ENCODE data around the gene CCDC66. TPM values are rescaled to one million over a fixed set of nuclear protein-coding genes. Genes with fewer than 3 reads are reported as not detected.

The CCDC66 gene
- total and polyA plus RNA-seq, 2 experiments from 2014 or later = 26.9 to 50.3 TPM

GRCh38 chr3:56645407-56645806 is 88.4 kb downstream of the CCDC66 start:
- no peak overlapping the region for H2AFZ ChIP-seq
- H3K79me2 ChIP-seq (replicated peaks; ENCODE audit: insufficient read depth) = peaks cover 9% of the 10 kb centered on the region; the same call in 1 of the 2 replicates
- no peaks in the 10 kb centered on the region for H3F3A ChIP-seq (replicated peaks; ENCODE audit: low read depth)
- H3K4me1 ChIP-seq (ENCODE audit: insufficient read depth) = no peaks in the 10 kb centered on the region
- peaks cover 5% of the 10 kb centered on the region for H3K36me3 ChIP-seq (ENCODE audit: insufficient read depth)
- ATAC-seq = no peak
- no peak for DNase-seq (ENCODE audit: low spot score)
- H3K4me2 ChIP-seq = no peak overlapping the region
- H3K36me3 Mint-ChIP-seq (ENCODE audit: low read depth) = peaks cover 18% of the 10 kb centered on the region; the same call in 2 of the 3 replicates
- no peak overlapping the region for H3K27ac ChIP-seq (ENCODE audit: low read depth)
- no peaks in the 10 kb centered on the region for H3K4me1 Mint-ChIP-seq
- H3K27me3 ChIP-seq (ENCODE audit: insufficient read depth) = no peaks in the 10 kb centered on the region
- TF ChIP-seq CTCF (conservative IDR thresholded peaks at IDR 0.05; ENCODE audit: low read depth in 2 of 2) = no peak
- no peak for TF ChIP-seq JUNB (IDR thresholded peaks at IDR 0.05; ENCODE audit: unreplicated experiment)
- TF ChIP-seq CREB1 (CRISPR knock-in tag; IDR thresholded peaks at IDR 0.05; ENCODE audit: low read depth) = no peak
- TF ChIP-seq EZH2 (IDR thresholded peaks at IDR 0.05; ENCODE audit: low read depth, unreplicated experiment) = no peak
- TF ChIP-seq ZNF114 (CRISPR knock-in tag; IDR thresholded peaks at IDR 0.05) = no peak
- TF ChIP-seq REST (IDR thresholded peaks at IDR 0.05; ENCODE audit: unreplicated experiment) = no peak
- no peak for TF ChIP-seq ZNF462 (CRISPR knock-in tag; IDR thresholded peaks at IDR 0.05)
- no peak for TF ChIP-seq POLR2AphosphoS5 (IDR thresholded peaks at IDR 0.05; ENCODE audit: low read depth)
- TF ChIP-seq ZNF331 (CRISPR knock-in tag; IDR thresholded peaks at IDR 0.05; ENCODE audit: low read depth) = no peak
- TF ChIP-seq EZH2phosphoT487 (IDR thresholded peaks at IDR 0.05; ENCODE audit: unreplicated experiment) = no peak
- no peak for TF ChIP-seq NANOG (IDR thresholded peaks at IDR 0.05; ENCODE audit: borderline replicate concordance)
- TF ChIP-seq STAT1 (IDR thresholded peaks at IDR 0.05; ENCODE audit: unreplicated experiment) = no peak
- no peak for TF ChIP-seq ETS1 (IDR thresholded peaks at IDR 0.05)
- H3K27me3 Mint-ChIP-seq (ENCODE audit: insufficient read depth, low read depth, poor library complexity) = no peaks in the 10 kb centered on the region
- no peaks in the 10 kb centered on the region for H3K9me3 Mint-ChIP-seq
- no peaks in the 10 kb centered on the region for H3K9me2 ChIP-seq (ENCODE audit: insufficient read depth)
- H3K4me3 ChIP-seq = no peak overlapping the region
- H3K27ac Mint-ChIP-seq = no peak overlapping the region
- peaks cover 3% of the 10 kb centered on the region for H4K20me1 ChIP-seq (replicated peaks; ENCODE audit: insufficient read depth)
- H3K4me3 Mint-ChIP-seq = no peak overlapping the region
